ENCODE measurements around the gene WDR77. TPM values are rescaled to one million over a fixed set of nuclear protein-coding genes. Genes with fewer than 3 reads are reported as not detected.

The WDR77 gene
- polyA plus RNA-seq, 3 donors, result 26.4 to 62.2 (median 28.1) TPM

- Mint-ChIP-seq H3K27me3 (ENCODE audit: low read depth in 3 of 3) (no peaks in the 10 kb centered on the region), H3K27ac (peak overlapping the region; percentile 88 to 96 (median 94)), H3K4me3 (peak overlapping the region in 1 of 2 donors; percentile 22), H3K9me3 (no peaks in the 10 kb centered on the region), H3K36me3 (no peaks in the 10 kb centered on the region), H3K4me1 (peaks cover 47% of the 10 kb centered on the region)
- Histone ChIP-seq H3K9ac (ENCODE audit: insufficient read depth, low read length, poor library complexity, severe bottlenecking) (no peak overlapping the region), H3K36me3 (replicated peaks in 1 of 2; ENCODE audit: control insufficient read depth in 1 of 2, insufficient read depth in 2 of 2, low read length in 2 of 2) (no peaks in the 10 kb centered on the region), H2AFZ (ENCODE audit: insufficient read depth, low read depth, low read length, poor library complexity, severe bottlenecking) (no peak overlapping the region), H3K4me2 (replicated peaks; ENCODE audit: extremely low read depth, low read length, poor library complexity, severe bottlenecking) (peak overlapping the region; percentile 46), H3K27me3 (ENCODE audit: control insufficient read depth in 2 of 2, insufficient read depth in 2 of 2, low read length in 2 of 2) (no peaks in the 10 kb centered on the region), H3K4me3 (replicated peaks in 1 of 3; ENCODE audit: low read depth in 2 of 3, low read length in 3 of 3) (peak overlapping the region in 1 of 3 experiments; percentile 35), H4K20me1 (ENCODE audit: insufficient read depth, low read length) (no peaks in the 10 kb centered on the region), H3K4me1 (ENCODE audit: control insufficient read depth in 1 of 2, insufficient read depth in 2 of 2, low read length in 2 of 2) (peaks cover 54 to 55% of the 10 kb centered on the region in 2 donors), H3K27ac (ENCODE audit: low read depth in 1 of 2, low read length in 2 of 2) (peak overlapping the region; percentile 74 to 93), H3K9me3 (replicated peaks in 1 of 2; ENCODE audit: control insufficient read depth in 1 of 2, insufficient read depth in 1 of 2, low read length in 2 of 2) (no peaks in the 10 kb centered on the region), H3K79me2 (ENCODE audit: insufficient read depth, low read length) (no peaks in the 10 kb centered on the region)
- intact Hi-C loops (cut with micrococcal nuclease), result no loop called here
- 100% methylated on average over 2 of the region's 4 CpGs for WGBS (ENCODE audit: insufficient coverage)
- DNase-seq, result peak in 1 of 3 donors; percentile 19
- no peak for TF ChIP-seq CTCF (IDR thresholded peaks at IDR 0.05)
Observed at GRCh38 chr1:111490220-111490619, 41.2 kb upstream of the WDR77 start.

- Histone ChIP-seq H3K4me1 (ENCODE audit: control insufficient read depth in 1 of 2, insufficient read depth in 2 of 2, low read length in 2 of 2) (peaks cover 54 to 55% of the 10 kb centered on the region in 2 donors), H3K27ac (ENCODE audit: low read depth in 1 of 2, low read length in 2 of 2) (peak overlapping the region; percentile 74 to 93), H2AFZ (ENCODE audit: insufficient read depth, low read depth, low read length, poor library complexity, severe bottlenecking) (peak overlapping the region; percentile 56), H3K79me2 (ENCODE audit: insufficient read depth, low read length) (no peaks in the 10 kb centered on the region), H3K9me3 (replicated peaks in 1 of 2; ENCODE audit: control insufficient read depth in 1 of 2, insufficient read depth in 1 of 2, low read length in 2 of 2) (no peaks in the 10 kb centered on the region), H3K4me3 (replicated peaks in 1 of 3; ENCODE audit: low read depth in 2 of 3, low read length in 3 of 3) (peak overlapping the region in 1 of 3 experiments; percentile 35), H3K4me2 (replicated peaks; ENCODE audit: extremely low read depth, low read length, poor library complexity, severe bottlenecking) (peak overlapping the region; percentile 46), H3K27me3 (ENCODE audit: control insufficient read depth in 2 of 2, insufficient read depth in 2 of 2, low read length in 2 of 2) (no peaks in the 10 kb centered on the region), H4K20me1 (ENCODE audit: insufficient read depth, low read length) (no peaks in the 10 kb centered on the region), H3K9ac (ENCODE audit: insufficient read depth, low read length, poor library complexity, severe bottlenecking) (peak overlapping the region; percentile 32), H3K36me3 (replicated peaks in 1 of 2; ENCODE audit: control insufficient read depth in 1 of 2, insufficient read depth in 2 of 2, low read length in 2 of 2) (no peaks in the 10 kb centered on the region)
- peak overlapping the region in 1 of 2 donors; percentile 22 for H3K4me3 Mint-ChIP-seq
- intact Hi-C loops (cut with micrococcal nuclease), result loop anchor here in 1 of 2 donors (10.0 kb wide), 2 partner anchors 165 to 255 kb away; no protein-coding TSS in a partner anchor
- H3K27ac Mint-ChIP-seq, result peak overlapping the region; percentile 88 to 96 (median 94)
- TF ChIP-seq CTCF (IDR thresholded peaks at IDR 0.05), result no peak
- 0% methylated on average over 1 of the region's 4 CpGs for WGBS (ENCODE audit: insufficient coverage)
- H3K4me1 Mint-ChIP-seq, result peaks cover 50% of the 10 kb centered on the region
- DNase-seq, result peak; percentile 71 to 92 (median 90)
- H3K27me3 Mint-ChIP-seq (ENCODE audit: low read depth in 3 of 3), result no peaks in the 10 kb centered on the region
- no peaks in the 10 kb centered on the region for H3K9me3 Mint-ChIP-seq
- no peaks in the 10 kb centered on the region for H3K36me3 Mint-ChIP-seq
Observed at GRCh38 chr1:111489604-111490003, 40.5 kb upstream of the WDR77 start.
